K562 (cell line): ENCODE measurements around the gene SNRPD2. TPM values are rescaled to one million over a fixed set of nuclear protein-coding genes. Genes with fewer than 3 reads are reported as not detected.

ENCODE experiments used
- ATAC-seq: fragments of 200-7000 bp; cut with Tn5 transposase; 3 replicates; pipeline ENCODE4 v1.9.1; 2020; ENCODE audit warnings: moderate library complexity
- BruUV-seq: library from RNA; stranded (reverse); fragments of 400-500 nt; replicated peaks from 2 replicates; lab custom pipeline; 2021; lab: Mats Ljungman, UMichigan
- CTCF ChIA-PET: fragments of 300-600 bp; formaldehyde crosslinking; extraction: SDS; loops from one replicate; lab custom pipeline; 2021; ENCODE audit warnings: low intra/inter-chr PET ratio; lab: Yijun Ruan, JAX
- POLR2A ChIA-PET: fragments of 300-600, 350-650 bp; sonication (Branson Sonifier 250); formaldehyde crosslinking; extraction: SDS; loops from one replicate; lab custom pipeline; 2021; ENCODE audit warnings: antibody characterized with exemption, inconsistent platforms; lab: Yijun Ruan, JAX
- DNase-seq, 4 experiments: peaks; one replicate each; pipeline versions ENCODE4 v3.0.0 to v3.0.0-alpha.2; 2011 to 2018; ENCODE audit warnings: low spot score in 3 of 4, mixed read lengths in 3 of 4; ENCODE audit errors: extremely low read depth in 1 of 4
- FAIRE-seq: peaks from 2 replicates; lab custom pipeline; 2011; peaks lifted over from hg19 to GRCh38; lab: Jason Lieb, UNC
- H2AFZ ChIP-seq: 2 replicates; pipeline ENCODE4 v1.6.0; 2011; ENCODE audit warnings: low read depth, low read length, control low read depth, inconsistent platforms
- H3K27ac ChIP-seq: fragments of 200-600 bp; 3 replicates; pipeline ENCODE4 v1.8.0; 2011; ENCODE audit warnings: low read depth, mild to moderate bottlenecking, control low read depth, inconsistent platforms, low read length, moderate library complexity, mixed read lengths; ENCODE audit errors: extremely low read depth
- H3K27me3 ChIP-seq, 2 experiments: fragments of 300-600 bp in 1 of 2; 2 replicates in 1 of 2; 3 replicates in 1 of 2; pipeline versions ENCODE4 v1.6.0 to v1.8.0; 2011; ENCODE audit warnings: inconsistent platforms in 2 of 2, low read length in 2 of 2, mild to moderate bottlenecking in 1 of 2, mixed read lengths in 1 of 2, moderate library complexity in 1 of 2; ENCODE audit not compliant: control insufficient read depth in 2 of 2, insufficient read depth in 2 of 2
- H3K36me3 ChIP-seq: fragments of 300-600 bp; 3 replicates; pipeline ENCODE4 v1.8.0; 2011; ENCODE audit warnings: mild to moderate bottlenecking, low read length, inconsistent platforms; ENCODE audit not compliant: control insufficient read depth, insufficient read depth
- H3K4me1 ChIP-seq, 2 experiments: fragments of 200-600 bp in 1 of 2; replicated peaks in 1 of 2; 2 replicates in 1 of 2; 3 replicates in 1 of 2; pipeline versions ENCODE4 v1.5.1 to v1.8.0; 2011; ENCODE audit warnings: inconsistent platforms in 2 of 2, low read length in 2 of 2, mild to moderate bottlenecking in 1 of 2, mixed read lengths in 1 of 2, moderate library complexity in 1 of 2; ENCODE audit not compliant: control insufficient read depth in 2 of 2, insufficient read depth in 2 of 2
- H3K4me2 ChIP-seq: 2 replicates; pipeline ENCODE4 v1.6.1; 2011; ENCODE audit warnings: low read length, control low read depth, inconsistent platforms, mixed read lengths; ENCODE audit not compliant: insufficient read depth
- H3K4me3 ChIP-seq: fragments of 200-600 bp; sonication (generic), shearing (Covaris generic); 2 replicates; pipeline ENCODE4 v1.5.1; 2016; ENCODE audit warnings: control low read depth, inconsistent platforms
- H3K79me2 ChIP-seq: fragments of 200-600 bp; 3 replicates; pipeline ENCODE4 v1.8.0; 2011; ENCODE audit warnings: low read length, inconsistent platforms; ENCODE audit not compliant: control insufficient read depth, insufficient read depth
- H3K9ac ChIP-seq, 2 experiments: 2 replicates each; pipeline versions ENCODE4 v1.6.0 to v1.6.1; 2011; ENCODE audit warnings: low read depth in 2 of 2, low read length in 2 of 2, control low read depth in 1 of 2, inconsistent platforms in 1 of 2, mild to moderate bottlenecking in 1 of 2, mixed read lengths in 1 of 2; ENCODE audit not compliant: insufficient read depth in 1 of 2
- H3K9me1 ChIP-seq: one replicate; pipeline ENCODE4 v1.6.0; 2011; ENCODE audit warnings: inconsistent platforms, mild to moderate bottlenecking, low read length, moderate library complexity; ENCODE audit not compliant: control insufficient read depth, insufficient read depth
- H3K9me3 ChIP-seq: replicated peaks from 2 replicates; pipeline ENCODE4 v1.5.1; 2011; ENCODE audit warnings: low read depth, low read length, inconsistent platforms; ENCODE audit not compliant: control insufficient read depth, insufficient read depth
- H4K20me1 ChIP-seq: replicated peaks from 2 replicates; pipeline ENCODE4 v1.6.1; 2011; ENCODE audit warnings: low read length, inconsistent platforms, mixed read lengths; ENCODE audit not compliant: control insufficient read depth, insufficient read depth
- CREM ChIP-seq: IDR thresholded peaks from 2 replicates; pipeline ENCODE4 v1.6.1; 2014; ENCODE audit warnings: antibody characterized with exemption, low read depth
- POLR2G ChIP-seq: fragments of 200-400 bp; formaldehyde crosslinking; IDR thresholded peaks from 2 replicates; pipeline ENCODE4 v1.6.1; 2017; ENCODE audit warnings: low read depth, mild to moderate bottlenecking, antibody characterized with exemption, low read length, moderate library complexity
- TOE1 ChIP-seq, 2 experiments: fragments of 450-650 bp in 1 of 2; sonication (generic) in 1 of 2; formaldehyde crosslinking in 1 of 2; IDR thresholded peaks; 2 replicates each; pipeline versions ENCODE4 v1.7.1 to v1.8.0; 2016 to 2022; ENCODE audit warnings: borderline replicate concordance in 2 of 2, mild to moderate bottlenecking in 2 of 2, antibody characterized with exemption in 1 of 2, inconsistent platforms in 1 of 2, low read depth in 1 of 2, missing genetic modification reagents in 1 of 2, moderate library complexity in 1 of 2
- WGBS: fragments of 100-300 bp; shearing (Covaris generic); methylation state at CpG from one replicate; pipeline ENCODE4 v1.1.6; 2016; ENCODE audit warnings: low coverage, mixed read lengths; ENCODE audit not compliant: insufficient coverage; ENCODE audit errors: missing lambda C conversion rate; 5-methylcytosine and 5-hydroxymethylcytosine counted together
- in situ Hi-C: fragments of 300-500 bp; cut with MboI; formaldehyde crosslinking; loops from 4 replicates; pipeline ENCODE4 v1.15.0; 2018; ENCODE audit warnings: inconsistent platforms, mixed read lengths
- intact Hi-C: fragments of 100-400 bp; cut with micrococcal nuclease; formaldehyde crosslinking; loops from 2 replicates; pipeline ENCODE4 v1.14.2; 2022
- polyA plus RNA-seq, 8 experiments: library from polyadenylated mRNA; depleted of rRNA in 4 of 8; stranded (reverse) in 5 of 8; unstranded in 3 of 8; fragments of >200 nt; fragmentation: Nextera tagmentation in 2 of 8; fragmentation: Illumina TruSeq in 1 of 8; extraction: Ambion mirVana in 2 of 8; extraction: Trizol in 1 of 8; gene quantifications; 2 replicates each; pipeline versions ENCODE4 v1.2.1 to v1.2.3, GENCODE V29; 2011 to 2014; ENCODE audit warnings: inconsistent platforms in 1 of 8, missing spikeins in 1 of 8
- total RNA-seq, 7 experiments: library from RNA; depleted of rRNA in 6 of 7; stranded (reverse); fragments of >200 nt in 6 of 7; fragmentation: Illumina TruSeq in 2 of 7; extraction: Trizol in 2 of 7; gene quantifications; 2 replicates each; pipeline versions ENCODE4 v1.2.1 to v1.2.3, GENCODE V29; 2011 to 2021; ENCODE audit warnings: low replicate concordance in 1 of 7
- TF ChIP-seq, protein P1 (sequence below): fragments of 250-450 bp; sonication (Bioruptor Pico); IDR thresholded peaks from 2 replicates; pipeline ENCODE4 v1.9.0; 2021; ENCODE audit warnings: mild to moderate bottlenecking, inconsistent platforms
- TF ChIP-seq, protein P2 (sequence below): sonication (generic); formaldehyde crosslinking; IDR thresholded peaks from 2 replicates; pipeline ENCODE4 v1.8.1; 2023; ENCODE audit warnings: mild to moderate bottlenecking, missing genetic modification reagents
- TF ChIP-seq, protein P3 (sequence below): fragments of 450-650 bp; IDR thresholded peaks from 2 replicates; pipeline ENCODE4 v1.6.1; 2017; ENCODE audit warnings: antibody characterized with exemption

SNRPD2 gene
- total and polyA plus RNA-seq, 9 of the 15 experiments (the other 6 are each of a cell fraction or from before 2014, with no cell fraction given): 728 to 4,411 (median 1,029) TPM

DNA sequence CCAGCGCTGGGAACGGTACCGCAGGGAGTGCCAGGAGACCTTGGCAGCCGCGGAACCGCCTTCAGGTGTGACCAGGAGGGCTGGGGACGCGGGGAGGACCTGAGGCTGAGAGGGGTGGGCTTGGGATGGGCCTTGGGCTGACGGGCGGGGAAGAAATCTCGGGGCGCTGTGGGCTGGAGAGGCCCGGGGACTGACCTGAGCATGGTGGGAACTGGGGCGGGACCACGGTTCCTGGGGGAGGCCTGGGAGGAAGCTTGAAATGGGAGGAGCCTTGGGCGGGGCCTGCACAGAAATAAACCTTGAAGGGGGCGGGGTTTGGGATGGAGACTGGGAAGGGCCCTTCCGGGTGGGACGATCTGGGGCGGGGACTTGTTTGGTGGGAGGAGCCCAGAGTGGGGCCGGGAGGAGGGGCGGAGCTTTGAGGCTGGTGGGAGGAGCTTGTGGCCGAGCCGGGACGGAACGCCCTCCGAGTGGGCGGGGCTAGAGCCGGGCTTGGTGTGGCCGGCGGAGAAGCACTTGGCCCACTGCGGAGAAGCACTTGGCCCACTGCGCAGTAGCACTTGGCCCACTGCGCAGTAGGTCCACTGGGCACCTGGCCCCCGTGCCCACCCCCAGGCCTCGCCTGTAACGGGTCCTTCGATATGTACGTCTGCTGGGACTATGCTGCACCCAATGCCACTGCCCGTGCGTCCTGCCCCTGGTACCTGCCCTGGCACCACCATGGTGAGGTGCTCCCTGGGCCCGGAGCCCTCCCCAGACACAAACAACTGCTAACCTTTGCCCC lies 20.9 kb downstream of the SNRPD2 start (continued):
- TF ChIP-seq, protein P1, sequence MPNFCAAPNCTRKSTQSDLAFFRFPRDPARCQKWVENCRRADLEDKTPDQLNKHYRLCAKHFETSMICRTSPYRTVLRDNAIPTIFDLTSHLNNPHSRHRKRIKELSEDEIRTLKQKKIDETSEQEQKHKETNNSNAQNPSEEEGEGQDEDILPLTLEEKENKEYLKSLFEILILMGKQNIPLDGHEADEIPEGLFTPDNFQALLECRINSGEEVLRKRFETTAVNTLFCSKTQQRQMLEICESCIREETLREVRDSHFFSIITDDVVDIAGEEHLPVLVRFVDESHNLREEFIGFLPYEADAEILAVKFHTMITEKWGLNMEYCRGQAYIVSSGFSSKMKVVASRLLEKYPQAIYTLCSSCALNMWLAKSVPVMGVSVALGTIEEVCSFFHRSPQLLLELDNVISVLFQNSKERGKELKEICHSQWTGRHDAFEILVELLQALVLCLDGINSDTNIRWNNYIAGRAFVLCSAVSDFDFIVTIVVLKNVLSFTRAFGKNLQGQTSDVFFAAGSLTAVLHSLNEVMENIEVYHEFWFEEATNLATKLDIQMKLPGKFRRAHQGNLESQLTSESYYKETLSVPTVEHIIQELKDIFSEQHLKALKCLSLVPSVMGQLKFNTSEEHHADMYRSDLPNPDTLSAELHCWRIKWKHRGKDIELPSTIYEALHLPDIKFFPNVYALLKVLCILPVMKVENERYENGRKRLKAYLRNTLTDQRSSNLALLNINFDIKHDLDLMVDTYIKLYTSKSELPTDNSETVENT (CRISPR knock-in tag): 0 out of 2 replicates have a peak, but pooled peaks have one; percentile 26
- TF ChIP-seq POLR2G: peak; percentile 68
- TF ChIP-seq CREM: peak; percentile 27; the same call in 1 of the 2 replicates

DNA sequence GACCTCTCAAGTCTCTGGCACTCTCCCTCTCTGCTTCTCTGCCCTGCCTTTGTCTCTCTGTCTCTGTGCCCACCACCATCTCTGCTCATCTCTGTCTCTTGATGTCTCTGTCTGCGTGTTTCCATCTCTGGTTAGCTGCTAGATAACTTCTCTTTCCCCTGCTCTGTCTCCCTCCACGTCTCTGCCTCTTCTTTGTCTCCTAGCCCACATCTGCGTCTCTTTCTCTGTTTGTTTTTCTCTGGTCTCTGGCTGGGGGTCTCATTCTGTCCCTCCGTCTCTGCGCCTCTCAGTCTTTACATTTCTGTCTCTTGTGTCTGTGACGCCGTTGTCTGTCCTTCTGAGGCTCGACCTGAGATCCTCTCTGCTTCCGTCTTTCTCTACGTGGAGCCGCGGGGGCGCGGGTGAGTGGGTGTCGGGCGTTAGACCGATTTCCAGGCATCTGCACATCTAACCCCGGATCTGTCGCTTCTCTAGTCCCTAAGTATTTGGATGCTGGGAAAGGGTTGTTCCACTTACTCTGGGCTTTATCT lies 23.3 kb downstream of the SNRPD2 start:
- Histone ChIP-seq H3K9me3 (no peaks in the 10 kb centered on the region), H4K20me1 (peaks cover 3% of the 10 kb centered on the region; the same call in 1 of the 2 replicates), H2AFZ (peak overlapping the region; percentile 99), H3K79me2 (peaks cover 33% of the 10 kb centered on the region), H3K27me3 (no peaks in the 10 kb centered on the region; a peak in 1 of 5 replicates), H3K36me3 (peaks cover 18% of the 10 kb centered on the region), H3K4me3 (peak overlapping the region; percentile 58), H3K9me1 (no peaks in the 10 kb centered on the region), H3K4me2 (peak overlapping the region; percentile 91), H3K27ac (peak overlapping the region; percentile 92), H3K4me1 (peaks cover 16 to 40% of the 10 kb centered on the region in 2 experiments; a peak in 4 of 5 replicates), H3K9ac (peak overlapping the region; percentile 88 to 97)
- intact Hi-C loops: no loop called here
- BruUV-seq: TSS peak; percentile 88
- POLR2A ChIA-PET: interaction anchor here (0.6 to 2.9 kb wide), 12 partner anchors 12 to 200 kb away, joined by 3 to 26 read pairs (median 3); partner anchors contain the start of gene FOSB
- in situ Hi-C loops: no loop called here
- CTCF ChIA-PET: interaction anchor here (0.6 kb wide), 1 partner anchor 14 kb away, joined by 3 read pairs; no protein-coding TSS in a partner anchor
- no peak for FAIRE-seq
- 1% methylated on average over 19 of the region's 19 CpGs for WGBS
- peak; percentile 1; the same call in 2 of the 3 replicates for ATAC-seq
- DNase-seq: no peak
- TF ChIP-seq TOE1 (IDR thresholded peaks at IDR 0.05; ENCODE audit: borderline replicate concordance) (peak; percentile 59; the same call in 1 of the 2 replicates), TOE1 (CRISPR knock-in tag; IDR thresholded peaks at IDR 0.05; ENCODE audit: borderline replicate concordance, low read depth) (peak; percentile 83; the same call in 1 of the 2 replicates)
- TF ChIP-seq, protein P2, sequence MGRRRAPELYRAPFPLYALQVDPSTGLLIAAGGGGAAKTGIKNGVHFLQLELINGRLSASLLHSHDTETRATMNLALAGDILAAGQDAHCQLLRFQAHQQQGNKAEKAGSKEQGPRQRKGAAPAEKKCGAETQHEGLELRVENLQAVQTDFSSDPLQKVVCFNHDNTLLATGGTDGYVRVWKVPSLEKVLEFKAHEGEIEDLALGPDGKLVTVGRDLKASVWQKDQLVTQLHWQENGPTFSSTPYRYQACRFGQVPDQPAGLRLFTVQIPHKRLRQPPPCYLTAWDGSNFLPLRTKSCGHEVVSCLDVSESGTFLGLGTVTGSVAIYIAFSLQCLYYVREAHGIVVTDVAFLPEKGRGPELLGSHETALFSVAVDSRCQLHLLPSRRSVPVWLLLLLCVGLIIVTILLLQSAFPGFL (CRISPR knock-in tag): no peak
- TF ChIP-seq, protein P3, sequence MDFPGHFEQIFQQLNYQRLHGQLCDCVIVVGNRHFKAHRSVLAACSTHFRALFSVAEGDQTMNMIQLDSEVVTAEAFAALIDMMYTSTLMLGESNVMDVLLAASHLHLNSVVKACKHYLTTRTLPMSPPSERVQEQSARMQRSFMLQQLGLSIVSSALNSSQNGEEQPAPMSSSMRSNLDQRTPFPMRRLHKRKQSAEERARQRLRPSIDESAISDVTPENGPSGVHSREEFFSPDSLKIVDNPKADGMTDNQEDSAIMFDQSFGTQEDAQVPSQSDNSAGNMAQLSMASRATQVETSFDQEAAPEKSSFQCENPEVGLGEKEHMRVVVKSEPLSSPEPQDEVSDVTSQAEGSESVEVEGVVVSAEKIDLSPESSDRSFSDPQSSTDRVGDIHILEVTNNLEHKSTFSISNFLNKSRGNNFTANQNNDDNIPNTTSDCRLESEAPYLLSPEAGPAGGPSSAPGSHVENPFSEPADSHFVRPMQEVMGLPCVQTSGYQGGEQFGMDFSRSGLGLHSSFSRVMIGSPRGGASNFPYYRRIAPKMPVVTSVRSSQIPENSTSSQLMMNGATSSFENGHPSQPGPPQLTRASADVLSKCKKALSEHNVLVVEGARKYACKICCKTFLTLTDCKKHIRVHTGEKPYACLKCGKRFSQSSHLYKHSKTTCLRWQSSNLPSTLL: peak; percentile 48; the same call in 1 of the 2 replicates
